GM12878 (cell line): ENCODE measurements around the gene LAMB4. TPM values are rescaled to one million over a fixed set of nuclear protein-coding genes. Genes with fewer than 3 reads are reported as not detected.

Experiments used
- ATAC-seq: fragments of 200-7000 bp; cut with Tn5 transposase; 3 replicates; pipeline ENCODE4 v1.9.1; 2020; ENCODE audit warnings: mild to moderate bottlenecking, moderate library complexity
- BruUV-seq: library from RNA; stranded (reverse); fragments of 400-500 nt; replicated peaks from 2 replicates; lab custom pipeline; 2021; lab: Mats Ljungman, UMichigan
- CTCF ChIA-PET: fragments of 300-600 bp; sonication (Branson Sonifier 250); formaldehyde crosslinking; extraction: SDS; loops from one replicate; lab custom pipeline; 2021; ENCODE audit warnings: inconsistent platforms; lab: Yijun Ruan, JAX
- POLR2A ChIA-PET: fragments of 350-600 bp; formaldehyde crosslinking; extraction: SDS; loops from one replicate; lab custom pipeline; 2021; ENCODE audit warnings: inconsistent platforms; lab: Charles Lee
- RAD21 ChIA-PET: fragments of 300-600 bp; sonication (Branson Sonifier 250); formaldehyde crosslinking; loops from one replicate; lab custom pipeline; 2023; ENCODE audit warnings: antibody characterized with exemption; ENCODE audit not compliant: unreplicated experiment; lab: Charles Lee
- SMC1A ChIA-PET: fragments of 300-600 bp; sonication (Branson Sonifier 250); formaldehyde crosslinking; loops from one replicate; lab custom pipeline; 2023; ENCODE audit not compliant: unreplicated experiment, uncharacterized antibody; lab: Charles Lee
- DNase-seq: peaks from one replicate; pipeline ENCODE4 v3.0.0-alpha.2; 2011; ENCODE audit warnings: low read depth, low spot score
- FAIRE-seq: peaks from 3 replicates; lab custom pipeline; 2011; peaks lifted over from hg19 to GRCh38; lab: Jason Lieb, UNC
- H2AFZ ChIP-seq: 2 replicates; pipeline ENCODE4 v1.6.0; 2011; ENCODE audit warnings: low read depth, low read length, control low read depth; ENCODE audit not compliant: control insufficient read depth
- H3K27ac ChIP-seq: 2 replicates; pipeline ENCODE4 v1.5.1; 2011; ENCODE audit warnings: control low read depth; ENCODE audit not compliant: control insufficient read depth, insufficient read depth
- H3K27me3 ChIP-seq, 2 experiments: replicated peaks in 1 of 2; 2 replicates each; pipeline versions ENCODE4 v1.6.0 to v1.6.1; 2011; ENCODE audit warnings: low read length in 1 of 2; ENCODE audit not compliant: control insufficient read depth in 2 of 2, insufficient read depth in 2 of 2
- H3K36me3 ChIP-seq, 2 experiments: 2 replicates each; pipeline ENCODE4 v1.5.1; 2011; ENCODE audit warnings: low read length in 1 of 2; ENCODE audit not compliant: control insufficient read depth in 2 of 2, insufficient read depth in 2 of 2
- H3K4me1 ChIP-seq: 2 replicates; pipeline ENCODE4 v1.6.1; 2011; ENCODE audit warnings: mild to moderate bottlenecking, low read length, moderate library complexity, mixed read lengths; ENCODE audit not compliant: control insufficient read depth, insufficient read depth
- H3K4me2 ChIP-seq: 2 replicates; pipeline ENCODE4 v1.6.0; 2011; ENCODE audit warnings: control low read depth; ENCODE audit not compliant: control insufficient read depth, insufficient read depth
- H3K4me3 ChIP-seq: fragments of 200-600 bp; sonication (generic); 2 replicates; pipeline ENCODE4 v1.5.1; 2016
- H3K79me2 ChIP-seq: 2 replicates; pipeline ENCODE4 v1.6.0; 2011; ENCODE audit warnings: low read length; ENCODE audit not compliant: control insufficient read depth, insufficient read depth
- H3K9ac ChIP-seq: 2 replicates; pipeline ENCODE4 v1.8.0; 2011; ENCODE audit warnings: low read length, control low read depth, mixed read lengths; ENCODE audit not compliant: control insufficient read depth, insufficient read depth
- H3K9me3 ChIP-seq: replicated peaks from 3 replicates; pipeline ENCODE4 v1.5.1; 2011; ENCODE audit warnings: mild to moderate bottlenecking, low read length; ENCODE audit not compliant: control insufficient read depth, insufficient read depth
- H4K20me1 ChIP-seq: 2 replicates; pipeline ENCODE4 v1.6.0; 2011; ENCODE audit not compliant: control insufficient read depth, insufficient read depth
- BCL11A ChIP-seq: IDR thresholded peaks from 2 replicates; pipeline ENCODE4 v1.6.1; 2011; ENCODE audit warnings: low read depth, low read length
- BRCA1 ChIP-seq: IDR thresholded peaks from 2 replicates; pipeline ENCODE4 v1.6.1; 2011; ENCODE audit warnings: low read depth, low read length, improper control_type of control experiment
- CHD1 ChIP-seq: IDR thresholded peaks from 2 replicates; pipeline ENCODE4 v1.6.1; 2012; ENCODE audit warnings: low read depth, low read length, improper control_type of control experiment
- EP300 ChIP-seq, 2 experiments: fragments of 150-350 bp in 1 of 2; IDR thresholded peaks; 2 replicates each; pipeline ENCODE4 v1.6.1; 2011 to 2012; ENCODE audit warnings: low read depth in 2 of 2, low read length in 2 of 2, borderline replicate concordance in 1 of 2, improper control_type of control experiment in 1 of 2, inconsistent platforms in 1 of 2; ENCODE audit not compliant: control insufficient read depth in 1 of 2
- ETV6 ChIP-seq, 2 experiments: fragments of 450-650 bp in 1 of 2; IDR thresholded peaks in 1 of 2; conservative IDR thresholded peaks in 1 of 2; 2 replicates each; pipeline ENCODE4 v1.6.1; 2014; ENCODE audit warnings: antibody characterized with exemption in 1 of 2, borderline replicate concordance in 1 of 2, low read depth in 1 of 2, mild to moderate bottlenecking in 1 of 2, moderate library complexity in 1 of 2
- KAT2A ChIP-seq: conservative IDR thresholded peaks from 2 replicates; pipeline ENCODE4 v1.6.1; 2011; ENCODE audit warnings: low read depth, low read length; ENCODE audit not compliant: control insufficient read depth
- MYB ChIP-seq: fragments of 150-350 bp; IDR thresholded peaks from 2 replicates; pipeline ENCODE4 v1.6.1; 2014; ENCODE audit warnings: mild to moderate bottlenecking, low read depth, low read length, borderline replicate concordance
- NKRF ChIP-seq: fragments of 450-650 bp; conservative IDR thresholded peaks from 2 replicates; pipeline ENCODE4 v1.6.1; 2017; ENCODE audit warnings: mild to moderate bottlenecking, moderate library complexity
- NRF1 ChIP-seq: conservative IDR thresholded peaks from 2 replicates; pipeline ENCODE4 v1.6.1; 2011; ENCODE audit warnings: mild to moderate bottlenecking, low read depth, low read length, improper control_type of control experiment
- PAX5 ChIP-seq: IDR thresholded peaks from 2 replicates; pipeline ENCODE4 v1.6.1; 2011; ENCODE audit warnings: low read depth, low read length, borderline replicate concordance
- PAX8 ChIP-seq: fragments of 450-650 bp; IDR thresholded peaks from 2 replicates; pipeline ENCODE4 v1.6.1; 2017; ENCODE audit warnings: mild to moderate bottlenecking, moderate library complexity
- RB1 ChIP-seq: fragments of 450-650 bp; formaldehyde crosslinking; IDR thresholded peaks from 2 replicates; pipeline ENCODE4 v1.6.1; 2017; ENCODE audit warnings: mild to moderate bottlenecking, borderline replicate concordance
- SMAD1 ChIP-seq: fragments of 450-650 bp; IDR thresholded peaks from 2 replicates; pipeline ENCODE4 v1.6.1; 2018; ENCODE audit warnings: mild to moderate bottlenecking, low read depth; ENCODE audit not compliant: partially characterized antibody
- SPI1 ChIP-seq: IDR thresholded peaks from 2 replicates; pipeline ENCODE4 v1.6.1; 2011; ENCODE audit warnings: low read depth, mild to moderate bottlenecking, low read length, moderate library complexity, borderline replicate concordance; ENCODE audit not compliant: insufficient read depth
- TCF7 ChIP-seq: IDR thresholded peaks from 2 replicates; pipeline ENCODE4 v1.6.1; 2014; ENCODE audit warnings: antibody characterized with exemption, borderline replicate concordance
- ZNF622 ChIP-seq: fragments of 450-650 bp; IDR thresholded peaks from 2 replicates; pipeline ENCODE4 v1.6.1; 2017; ENCODE audit warnings: mild to moderate bottlenecking, inconsistent platforms
- WGBS: methylation state at CpG from one replicate; pipeline ENCODE4 v1.1.6; 2016; ENCODE audit warnings: low lambda C conversion rate; ENCODE audit not compliant: insufficient replicate concordance, insufficient coverage; ENCODE audit errors: missing lambda C conversion rate; 5-methylcytosine and 5-hydroxymethylcytosine counted together
- in situ Hi-C: fragments of 300-500 bp; cut with MboI; formaldehyde crosslinking; loops from 9 replicates; pipeline ENCODE4 v1.14.3; 2018; ENCODE audit warnings: mixed read lengths
- intact Hi-C: fragments of 100-400 bp; cut with micrococcal nuclease; formaldehyde crosslinking; loops from one replicate; pipeline ENCODE4 v1.14.2; 2022; ENCODE audit not compliant: unreplicated experiment
- polyA plus RNA-seq, 11 experiments: library from polyadenylated mRNA; depleted of rRNA in 4 of 11; unstranded in 6 of 11; stranded (reverse) in 5 of 11; fragments of >200 nt; fragmentation: Nextera tagmentation in 4 of 11; fragmentation: Illumina TruSeq in 1 of 11; extraction: Ambion mirVana in 4 of 11; extraction: Trizol in 1 of 11; gene quantifications; 1 replicate in 1 of 11; 2 replicates in 10 of 11; pipeline versions ENCODE4 v1.2.1 to v1.2.3, GENCODE V29; 2011 to 2016; ENCODE audit warnings: inconsistent platforms in 2 of 11, missing spikeins in 2 of 11, low read depth in 1 of 11
- total RNA-seq, 4 experiments: library from RNA; depleted of rRNA in 3 of 4; stranded (reverse); fragments of >200 nt in 3 of 4; fragmentation: Illumina TruSeq in 1 of 4; extraction: Trizol in 1 of 4; gene quantifications; 2 replicates each; pipeline versions ENCODE4 v1.2.1 to v1.2.3, GENCODE V29; 2013 to 2021
- TF ChIP-seq, protein P1 (sequence below): IDR thresholded peaks from 2 replicates; pipeline ENCODE4 v1.6.1; 2011; ENCODE audit warnings: borderline replicate concordance, low read depth, mild to moderate bottlenecking, moderate library complexity, mixed read lengths, low read length; ENCODE audit not compliant: insufficient read depth; ENCODE audit errors: extremely low read length

The LAMB4 gene
- total and polyA plus RNA-seq, 10 of the 15 experiments (the other 5 are each of a cell fraction or from before 2014, with no cell fraction given) = 0.04 to 0.06 TPM; not detected in 8

DNA sequence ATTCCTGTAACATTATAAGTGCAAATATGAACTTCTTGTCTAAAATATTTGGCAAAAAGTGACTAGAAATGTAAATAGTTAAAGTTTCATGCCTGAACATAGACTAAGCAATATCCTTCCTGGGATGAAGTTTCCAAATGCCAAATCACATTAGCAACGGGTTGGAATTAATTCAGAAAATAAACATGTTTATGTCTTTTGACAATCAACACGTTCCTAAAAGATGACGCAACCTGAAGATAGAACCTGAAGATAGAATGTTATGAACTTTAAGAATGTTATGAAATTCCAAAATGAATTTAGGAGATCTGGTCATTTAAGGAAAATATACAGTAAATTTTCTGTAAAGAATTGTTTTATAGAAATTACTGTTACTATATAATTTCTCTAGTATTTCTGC, 9.2 kb downstream of the LAMB4 start:
- Histone ChIP-seq H3K27ac (no peak overlapping the region), H3K4me1 (no peaks in the 10 kb centered on the region), H3K79me2 (no peaks in the 10 kb centered on the region), H2AFZ (no peak overlapping the region), H3K9me3 (no peaks in the 10 kb centered on the region), H3K4me3 (no peak overlapping the region), H3K4me2 (no peak overlapping the region), H3K9ac (no peak overlapping the region), H3K36me3 (no peaks in the 10 kb centered on the region), H3K27me3 (0 out of 4 replicates have a peak, but pooled peaks cover 0 to 3% of the 10 kb centered on the region in 2 experiments), H4K20me1 (no peaks in the 10 kb centered on the region)
- intact Hi-C loops (no loop called here), in situ Hi-C loops (no loop called here)
- no peak for DNase-seq
- ChIA-PET RAD21 (interaction anchor here (1.0 to 3.6 kb wide), 5 partner anchors 14 to 25 kb away, joined by 4 to 21 read pairs (median 8); no protein-coding TSS in a partner anchor), POLR2A (interaction anchor here (0.7 to 3.3 kb wide), 3 partner anchors 12 to 539 kb away, joined by 6 to 31 read pairs (median 7); no protein-coding TSS in a partner anchor), SMC1A (interaction anchor here (1.1 to 3.9 kb wide), 8 partner anchors 10 to 29 kb away, joined by 3 to 65 read pairs (median 8); partner anchors contain the start of gene LAMB4), CTCF (interaction anchor here (1.4 to 4.1 kb wide), 4 partner anchors 12 to 25 kb away, joined by 5 to 34 read pairs (median 20); partner anchors contain the start of gene LAMB4)
- no peak for FAIRE-seq
- TF ChIP-seq SPI1 (no peak), SMAD1 (no peak), EP300 (IDR thresholded peaks at IDR 0.05; ENCODE audit: borderline replicate concordance in 1 of 2, control insufficient read depth in 1 of 2, low read depth in 2 of 2, low read length in 2 of 2) (no peak), BCL11A (no peak), NKRF (no peak), MYB (no peak), ZNF622 (no peak), ETV6 (conservative IDR thresholded peaks at IDR 0.05 in 1 of 2, IDR thresholded peaks at IDR 0.05 in 1 of 2; ENCODE audit: borderline replicate concordance in 1 of 2, low read depth in 1 of 2) (no peak), NRF1 (no peak), PAX5 (no peak), KAT2A (no peak), TCF7 (no peak), CHD1 (no peak), PAX8 (no peak), BRCA1 (no peak), RB1 (no peak)
- TF ChIP-seq, protein P1, sequence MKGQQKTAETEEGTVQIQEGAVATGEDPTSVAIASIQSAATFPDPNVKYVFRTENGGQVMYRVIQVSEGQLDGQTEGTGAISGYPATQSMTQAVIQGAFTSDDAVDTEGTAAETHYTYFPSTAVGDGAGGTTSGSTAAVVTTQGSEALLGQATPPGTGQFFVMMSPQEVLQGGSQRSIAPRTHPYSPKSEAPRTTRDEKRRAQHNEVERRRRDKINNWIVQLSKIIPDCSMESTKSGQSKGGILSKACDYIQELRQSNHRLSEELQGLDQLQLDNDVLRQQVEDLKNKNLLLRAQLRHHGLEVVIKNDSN = no peak
- no TSS peak for BruUV-seq
- ATAC-seq = no peak
- 55% methylated on average over 3 of the region's 3 CpGs for WGBS
